Naive thymus-derived CD4-positive, alpha-beta T cell (primary cell): ENCODE data around the gene F2RL2. TPM values are rescaled to one million over a fixed set of nuclear protein-coding genes. Genes with fewer than 3 reads are reported as not detected.

Source experiments
- ATAC-seq: fragments of 150-1000 bp; cut with Tn5 transposase; 2 replicates; pipeline ENCODE4 v1.10.0; 2021; ENCODE audit warnings: mild to moderate bottlenecking, moderate library complexity
- CTCF ChIA-PET: fragments of 350-600 bp; sonication (Branson Sonifier 250); formaldehyde crosslinking; loops from one replicate; lab custom pipeline; 2021; ENCODE audit warnings: antibody characterized with exemption; lab: Charles Lee
- POLR2A ChIA-PET: fragments of 350-600 bp; sonication (Branson Sonifier 250); formaldehyde crosslinking; loops from one replicate; lab custom pipeline; 2021; ENCODE audit warnings: antibody characterized with exemption, inconsistent platforms; lab: Charles Lee
- DNase-seq, 9 donors: peaks; one replicate each; pipeline versions ENCODE4 v3.0.0 to v3.0.0-alpha.2; 2020 to 2022; ENCODE audit warnings: mixed read lengths in 1 of 9
- H3K27ac ChIP-seq: one replicate; pipeline ENCODE4 v1.7.0; 2013; ENCODE audit warnings: mild to moderate bottlenecking, low read depth, low read length, moderate library complexity
- H3K27me3 ChIP-seq, 2 donors: one replicate each; pipeline ENCODE4 v1.7.0; 2013; ENCODE audit warnings: low read length in 2 of 2, mild to moderate bottlenecking in 2 of 2, moderate library complexity in 2 of 2; ENCODE audit not compliant: control insufficient read depth in 2 of 2, insufficient read depth in 2 of 2
- H3K36me3 ChIP-seq, 3 experiments: 1 replicate in 2 of 3; 2 replicates in 1 of 3; pipeline ENCODE4 v1.7.0; 2013; ENCODE audit warnings: low read length in 3 of 3, mild to moderate bottlenecking in 3 of 3, moderate library complexity in 1 of 3; ENCODE audit not compliant: insufficient read depth in 3 of 3, control insufficient read depth in 2 of 3
- H3K4me1 ChIP-seq, 2 donors: one replicate each; pipeline ENCODE4 v1.7.0; 2013; ENCODE audit warnings: low read length in 2 of 2, mild to moderate bottlenecking in 2 of 2, moderate library complexity in 1 of 2; ENCODE audit not compliant: control insufficient read depth in 2 of 2, insufficient read depth in 2 of 2
- H3K4me3 ChIP-seq: 2 replicates; pipeline ENCODE4 v1.7.0; 2013; ENCODE audit warnings: mild to moderate bottlenecking, low read length
- H3K9me3 ChIP-seq, 3 experiments: 1 replicate in 2 of 3; 2 replicates in 1 of 3; pipeline ENCODE4 v1.7.0; 2013; ENCODE audit warnings: low read length in 3 of 3; ENCODE audit not compliant: control insufficient read depth in 2 of 3
- H3K27ac Mint-ChIP-seq, 9 donors: one replicate each; pipeline ENCODE4 v1.8.0; 2020 to 2022; ENCODE audit warnings: mixed read lengths in 9 of 9, mild to moderate bottlenecking in 8 of 9, moderate library complexity in 5 of 9, inconsistent platforms in 2 of 9
- H3K27me3 Mint-ChIP-seq, 5 donors: one replicate each; pipeline ENCODE4 v1.8.0; 2021 to 2022; ENCODE audit warnings: mixed read lengths in 5 of 5, mild to moderate bottlenecking in 1 of 5
- H3K36me3 Mint-ChIP-seq, 5 donors: one replicate each; pipeline ENCODE4 v1.8.0; 2020 to 2022; ENCODE audit warnings: mixed read lengths in 5 of 5, mild to moderate bottlenecking in 3 of 5, inconsistent platforms in 1 of 5
- H3K4me1 Mint-ChIP-seq, 7 donors: one replicate each; pipeline ENCODE4 v1.8.0; 2020 to 2022; ENCODE audit warnings: mixed read lengths in 7 of 7, mild to moderate bottlenecking in 3 of 7, inconsistent platforms in 1 of 7
- H3K4me3 Mint-ChIP-seq, 10 donors: one replicate each; pipeline ENCODE4 v1.8.0; 2020 to 2022; ENCODE audit warnings: mild to moderate bottlenecking in 10 of 10, mixed read lengths in 10 of 10, moderate library complexity in 6 of 10, inconsistent platforms in 2 of 10
- H3K9me3 Mint-ChIP-seq, 11 donors: one replicate each; pipeline ENCODE4 v1.8.0; 2020 to 2022; ENCODE audit warnings: mixed read lengths in 11 of 11, mild to moderate bottlenecking in 4 of 11, inconsistent platforms in 1 of 11, moderate library complexity in 1 of 11
- intact Hi-C, 2 donors: fragments of 100-400 bp; cut with micrococcal nuclease; formaldehyde crosslinking; loops; one replicate each; pipeline ENCODE4 v1.15.1; 2023
- polyA plus RNA-seq, 2 donors: library from polyadenylated mRNA; unstranded; fragments of 300-500 nt; fragmentation: Illumina TruSeq; gene quantifications; one replicate each; pipeline ENCODE4 v1.2.3, GENCODE V29; 2021
- total RNA-seq, 6 experiments: library from RNA in 5 of 6; stranded (reverse) in 5 of 6; gene quantifications; 1 replicate in 5 of 6; 2 replicates in 1 of 6; pipeline ENCODE4 v1.2.3 and lab custom pipeline; 2021 to 2026

F2RL2 gene
- total and polyA plus RNA-seq, 7 experiments from 2014 or later = 0.46 to 0.51 TPM; not detected in 5

DNA sequence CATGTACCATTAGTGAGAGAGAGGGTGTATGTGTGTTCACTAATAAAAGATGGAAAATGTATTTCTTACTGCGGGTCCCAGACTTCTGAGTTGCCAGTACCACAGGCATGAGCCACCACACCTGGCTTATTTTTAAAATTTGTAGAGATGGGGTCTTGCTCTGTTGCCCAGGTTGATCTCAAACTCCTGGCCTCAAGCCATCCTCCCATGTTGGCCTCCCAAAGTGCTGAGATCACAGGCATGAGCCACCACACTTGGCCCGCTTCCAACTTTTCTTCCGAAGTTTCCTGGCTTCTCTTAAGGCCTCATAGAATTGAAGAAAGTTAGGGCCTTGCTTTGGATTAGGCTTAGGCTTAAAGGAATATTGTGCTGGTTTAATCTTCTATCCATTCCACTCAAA lies 40.4 kb upstream of the F2RL2 start:
- Mint-ChIP-seq H3K4me1 (peaks cover 0 to 5% (median 0%) of the 10 kb centered on the region in 7 donors), H3K27ac (peak overlapping the region in 2 of 9 donors; percentile 8 to 41), H3K27me3 (no peaks in the 10 kb centered on the region), H3K9me3 (no peaks in the 10 kb centered on the region), H3K36me3 (peaks cover 30 to 72% (median 54%) of the 10 kb centered on the region in 5 donors), H3K4me3 (no peak overlapping the region)
- no peaks in the 10 kb centered on the region for H3K4me1 ChIP-seq
- ChIA-PET POLR2A (no interaction called here), CTCF (no interaction called here)
- H3K9me3 ChIP-seq = no peaks in the 10 kb centered on the region
- ATAC-seq (no peak), DNase-seq (no peak)
- intact Hi-C loops = no loop called here
- H3K27me3 ChIP-seq = no peaks in the 10 kb centered on the region
- peaks cover 3 to 67% (median 16%) of the 10 kb centered on the region in 3 experiments for H3K36me3 ChIP-seq
- no peak overlapping the region for H3K27ac ChIP-seq
- no peak overlapping the region for H3K4me3 ChIP-seq

DNA sequence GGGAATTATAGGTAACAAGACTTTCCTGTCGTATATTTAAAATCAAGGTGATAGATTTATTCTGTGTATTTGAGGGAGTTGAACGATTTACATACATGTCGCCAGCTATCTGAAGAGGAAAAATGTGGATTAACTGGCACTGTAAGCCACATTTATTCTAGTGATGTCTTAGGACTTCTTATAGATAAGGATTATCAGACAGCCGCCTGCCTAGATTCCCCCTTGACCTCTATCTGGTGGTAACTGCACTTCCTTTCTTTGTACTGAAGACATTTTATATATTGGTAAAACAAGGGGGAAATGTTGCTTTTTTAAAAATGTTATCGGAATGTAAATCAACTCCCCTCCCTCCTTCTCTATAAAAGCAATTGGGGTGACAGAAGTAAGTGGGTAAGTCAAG lies 39.3 kb upstream of the F2RL2 start:
- ChIA-PET POLR2A (no interaction called here), CTCF (no interaction called here)
- H3K4me3 ChIP-seq = no peak overlapping the region
- no peak for ATAC-seq
- no peaks in the 10 kb centered on the region for H3K4me1 ChIP-seq
- peaks cover 0 to 5% (median 0%) of the 10 kb centered on the region in 7 donors for H3K4me1 Mint-ChIP-seq
- H3K4me3 Mint-ChIP-seq = no peak overlapping the region
- H3K27ac Mint-ChIP-seq = no peak overlapping the region
- peaks cover 4 to 71% (median 20%) of the 10 kb centered on the region in 3 experiments for H3K36me3 ChIP-seq
- H3K9me3 ChIP-seq = no peaks in the 10 kb centered on the region
- no peaks in the 10 kb centered on the region for H3K27me3 ChIP-seq
- peaks cover 27 to 80% (median 58%) of the 10 kb centered on the region in 5 donors for H3K36me3 Mint-ChIP-seq
- DNase-seq = no peak
- H3K9me3 Mint-ChIP-seq = no peaks in the 10 kb centered on the region
- H3K27me3 Mint-ChIP-seq = no peaks in the 10 kb centered on the region
- intact Hi-C loops = no loop called here
- no peak overlapping the region for H3K27ac ChIP-seq

DNA sequence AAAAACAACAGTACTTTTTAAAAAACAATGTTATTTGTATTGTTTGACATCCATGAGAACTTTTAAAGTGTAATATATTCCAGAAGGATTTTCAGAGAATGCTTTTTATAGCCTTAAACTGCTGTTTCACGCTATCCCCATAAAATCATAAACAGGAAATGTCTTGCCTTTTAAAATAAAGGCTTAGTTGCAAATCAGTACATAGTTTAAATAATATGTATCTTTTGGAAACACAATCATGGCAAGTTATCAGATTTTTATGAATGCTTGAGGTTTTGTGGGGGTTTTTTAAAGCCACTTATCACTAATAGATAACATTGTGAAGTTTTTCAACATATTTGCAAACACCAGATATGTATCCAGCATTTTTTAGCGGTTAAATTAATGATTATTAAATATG lies 37.2 kb upstream of the F2RL2 start:
- DNase-seq = no peak
- ATAC-seq = no peak
- H3K4me1 Mint-ChIP-seq = peaks cover 0 to 5% (median 0%) of the 10 kb centered on the region in 7 donors
- H3K36me3 ChIP-seq = peaks cover 4 to 63% (median 24%) of the 10 kb centered on the region in 3 experiments
- POLR2A ChIA-PET = no interaction called here
- no peak overlapping the region for H3K27ac ChIP-seq
- peak overlapping the region in 1 of 9 donors; percentile 49 for H3K27ac Mint-ChIP-seq
- H3K4me3 Mint-ChIP-seq = no peak overlapping the region
- H3K4me3 ChIP-seq = no peak overlapping the region
- H3K4me1 ChIP-seq = no peaks in the 10 kb centered on the region
- no peaks in the 10 kb centered on the region for H3K9me3 Mint-ChIP-seq
- peaks cover 25 to 76% (median 56%) of the 10 kb centered on the region in 5 donors for H3K36me3 Mint-ChIP-seq
- H3K27me3 ChIP-seq = no peaks in the 10 kb centered on the region
- CTCF ChIA-PET = no interaction called here
- no peaks in the 10 kb centered on the region for H3K9me3 ChIP-seq
- intact Hi-C loops = no loop called here
- H3K27me3 Mint-ChIP-seq = no peaks in the 10 kb centered on the region

DNA sequence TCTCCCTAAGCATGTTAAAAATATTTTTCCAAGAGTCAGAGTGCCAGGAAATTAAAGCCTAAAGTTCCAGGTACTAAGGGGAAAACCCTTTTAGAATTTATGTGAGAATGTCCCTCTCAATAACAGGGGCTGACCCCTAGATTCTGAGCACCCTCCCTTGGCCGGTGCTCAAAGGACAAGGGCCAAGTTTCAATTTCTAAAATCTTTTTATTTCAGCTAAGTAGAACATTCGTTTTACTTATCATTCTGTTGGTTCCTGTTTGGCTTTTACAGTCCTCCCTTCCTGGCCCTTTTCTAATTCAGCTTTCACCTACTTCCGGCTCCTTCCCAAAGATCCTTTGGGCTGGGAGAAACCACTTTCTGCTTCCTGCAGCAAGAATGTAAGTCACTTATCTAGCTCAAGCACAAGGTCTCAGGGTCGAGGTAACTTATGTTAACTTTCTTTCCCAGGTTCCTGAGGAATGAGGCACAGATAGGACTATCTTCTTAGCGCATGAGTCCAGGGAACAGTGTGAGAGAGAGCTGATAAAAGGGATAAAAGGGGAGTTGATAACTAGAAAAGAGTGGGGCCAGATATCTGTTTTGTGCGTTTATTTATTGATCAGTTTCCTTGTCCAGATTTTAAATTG lies 34.6 kb upstream of the F2RL2 start:
- Mint-ChIP-seq H3K27ac (peak overlapping the region in 1 of 9 donors; percentile 33), H3K27me3 (no peaks in the 10 kb centered on the region), H3K36me3 (peaks cover 12 to 73% (median 57%) of the 10 kb centered on the region in 5 donors), H3K4me1 (peaks cover 0 to 5% (median 0%) of the 10 kb centered on the region in 7 donors), H3K4me3 (no peak overlapping the region), H3K9me3 (no peaks in the 10 kb centered on the region)
- no peak overlapping the region for H3K27ac ChIP-seq
- ChIA-PET POLR2A (interaction anchor here (1.0 kb wide), 1 partner anchor 13 kb away, joined by 3 read pairs; no protein-coding TSS in a partner anchor), CTCF (no interaction called here)
- no peak for DNase-seq
- H3K36me3 ChIP-seq = peaks cover 4 to 57% (median 24%) of the 10 kb centered on the region in 3 experiments
- no peak overlapping the region for H3K4me3 ChIP-seq
- H3K4me1 ChIP-seq = no peaks in the 10 kb centered on the region
- no peaks in the 10 kb centered on the region for H3K27me3 ChIP-seq
- ATAC-seq = no peak
- no peaks in the 10 kb centered on the region for H3K9me3 ChIP-seq
- intact Hi-C loops = no loop called here

DNA sequence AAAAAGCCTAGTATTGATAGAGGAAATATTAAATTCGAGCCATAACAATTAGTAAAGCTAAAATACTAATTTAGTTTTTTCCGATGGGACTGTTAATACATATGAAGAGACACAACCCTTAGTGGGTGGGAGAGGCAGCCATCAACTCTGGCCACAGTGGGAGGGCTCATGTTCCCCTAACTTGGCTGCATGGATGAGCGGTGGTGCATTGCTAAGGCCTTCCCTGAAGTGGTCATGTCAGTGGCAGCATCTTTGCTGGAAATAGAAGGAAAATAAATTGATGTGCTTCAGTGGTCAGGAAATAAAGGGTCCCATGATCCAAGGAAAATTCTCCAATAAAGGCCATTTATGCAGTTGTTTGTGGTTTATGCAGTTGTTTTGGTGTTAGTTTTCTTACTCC lies 33.9 kb upstream of the F2RL2 start:
- no peaks in the 10 kb centered on the region for H3K4me1 ChIP-seq
- no peaks in the 10 kb centered on the region for H3K27me3 ChIP-seq
- Mint-ChIP-seq H3K27me3 (no peaks in the 10 kb centered on the region), H3K4me1 (peaks cover 0 to under 1% (median 0%) of the 10 kb centered on the region in 7 donors), H3K36me3 (peaks cover 6 to 67% (median 51%) of the 10 kb centered on the region in 5 donors), H3K4me3 (no peak overlapping the region), H3K9me3 (no peaks in the 10 kb centered on the region), H3K27ac (peak overlapping the region in 1 of 9 donors; percentile 30)
- no peak for ATAC-seq
- ChIA-PET POLR2A (no interaction called here), CTCF (no interaction called here)
- no peaks in the 10 kb centered on the region for H3K9me3 ChIP-seq
- H3K36me3 ChIP-seq = peaks cover 4 to 56% (median 24%) of the 10 kb centered on the region in 3 experiments
- no peak overlapping the region for H3K4me3 ChIP-seq
- H3K27ac ChIP-seq = no peak overlapping the region
- DNase-seq = no peak
- intact Hi-C loops = no loop called here

DNA sequence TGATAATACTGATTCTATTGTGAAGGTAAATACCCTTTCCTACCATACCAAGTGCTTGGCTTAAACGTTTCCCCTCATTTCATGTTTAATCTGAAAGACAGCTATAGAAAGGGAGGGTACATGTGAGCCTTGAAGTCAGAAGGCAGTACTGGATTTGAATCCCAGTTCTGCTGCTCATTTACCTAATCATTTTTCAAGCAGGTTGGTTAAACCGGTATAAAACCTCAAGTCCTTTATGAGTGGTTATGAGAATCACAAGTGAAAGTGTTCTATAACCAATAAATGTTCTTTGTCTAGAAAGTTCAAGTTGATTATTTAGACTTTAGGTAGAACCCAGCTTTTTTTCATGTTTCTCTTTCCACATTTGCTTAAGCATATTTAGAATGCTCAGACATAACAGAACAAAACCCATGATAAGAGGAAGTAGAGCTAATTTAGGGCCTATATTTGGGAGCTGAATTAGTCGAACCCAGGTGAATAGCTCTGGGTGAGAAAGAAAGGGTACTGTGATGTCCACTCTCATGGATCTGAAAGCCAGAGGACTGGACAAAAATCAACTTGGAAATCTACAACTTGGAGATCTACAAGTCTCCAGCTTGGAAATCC lies 29.7 kb upstream of the F2RL2 start:
- ATAC-seq (no peak), DNase-seq (no peak)
- no peaks in the 10 kb centered on the region for H3K27me3 ChIP-seq
- ChIA-PET POLR2A (interaction anchor here (0.5 to 0.6 kb wide), 2 partner anchors 25 to 1184 kb away, joined by 3 to 4 read pairs; no protein-coding TSS in a partner anchor), CTCF (interaction anchor here (0.6 kb wide), 2 partner anchors 51 to 86 kb away, joined by 3 read pairs; no protein-coding TSS in a partner anchor)
- Mint-ChIP-seq H3K4me3 (no peak overlapping the region), H3K27me3 (no peaks in the 10 kb centered on the region), H3K9me3 (peaks cover 6 to 18% (median 13%) of the 10 kb centered on the region in 11 donors), H3K27ac (no peak overlapping the region), H3K36me3 (peaks cover 17 to 69% (median 56%) of the 10 kb centered on the region in 5 donors), H3K4me1 (peaks cover 0 to 4% (median 0%) of the 10 kb centered on the region in 7 donors)
- H3K27ac ChIP-seq = no peak overlapping the region
- peaks cover 0 to 14% (median 4%) of the 10 kb centered on the region in 3 experiments for H3K9me3 ChIP-seq
- no peak overlapping the region for H3K4me3 ChIP-seq
- peaks cover 0 to 54% (median 14%) of the 10 kb centered on the region in 3 experiments for H3K36me3 ChIP-seq
- intact Hi-C loops = no loop called here
- no peaks in the 10 kb centered on the region for H3K4me1 ChIP-seq
